A673 (cell line): Measurements from ENCODE around the gene DCAF7.

ENCODE experiments used
- EZH2 ChIP-seq: fragments of 200-600 bp; sonication (generic); IDR thresholded peaks from 2 replicates; pipeline ENCODE4 v1.6.1; 2017; ENCODE audit warnings: borderline replicate concordance, low read depth, mild to moderate bottlenecking, mixed read lengths, antibody characterized with exemption, low read length; ENCODE audit not compliant: poor library complexity, severe bottlenecking
- TF ChIP-seq, protein P1 (sequence below): fragments of 300-800, 200-600 bp; sonication (generic); conservative IDR thresholded peaks from 2 replicates; pipeline ENCODE4 v1.5.1; 2017; ENCODE audit warnings: low read depth, mild to moderate bottlenecking, antibody characterized with exemption, low read length, moderate library complexity, mixed read lengths

DNA sequence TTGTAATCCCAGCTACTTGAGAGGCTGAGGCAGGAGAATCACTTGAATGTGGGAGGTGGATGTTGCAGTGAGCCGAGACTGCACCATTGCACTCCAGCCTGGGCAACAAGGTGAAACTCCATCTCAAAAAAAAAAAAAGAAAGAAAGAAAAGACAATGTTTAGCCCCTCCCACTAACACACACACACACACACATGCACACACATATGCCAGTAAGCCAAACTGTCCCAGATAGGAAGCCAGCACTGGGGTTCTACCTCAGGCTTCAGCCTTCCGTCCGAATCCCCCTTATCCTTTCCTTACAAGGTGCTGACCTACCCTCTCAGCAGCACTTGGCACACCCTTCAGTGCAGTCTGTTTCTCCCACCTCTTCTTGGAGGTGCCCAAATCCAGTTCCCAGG lies 35.8 kb upstream of the DCAF7 start:
- TF ChIP-seq, protein P1, sequence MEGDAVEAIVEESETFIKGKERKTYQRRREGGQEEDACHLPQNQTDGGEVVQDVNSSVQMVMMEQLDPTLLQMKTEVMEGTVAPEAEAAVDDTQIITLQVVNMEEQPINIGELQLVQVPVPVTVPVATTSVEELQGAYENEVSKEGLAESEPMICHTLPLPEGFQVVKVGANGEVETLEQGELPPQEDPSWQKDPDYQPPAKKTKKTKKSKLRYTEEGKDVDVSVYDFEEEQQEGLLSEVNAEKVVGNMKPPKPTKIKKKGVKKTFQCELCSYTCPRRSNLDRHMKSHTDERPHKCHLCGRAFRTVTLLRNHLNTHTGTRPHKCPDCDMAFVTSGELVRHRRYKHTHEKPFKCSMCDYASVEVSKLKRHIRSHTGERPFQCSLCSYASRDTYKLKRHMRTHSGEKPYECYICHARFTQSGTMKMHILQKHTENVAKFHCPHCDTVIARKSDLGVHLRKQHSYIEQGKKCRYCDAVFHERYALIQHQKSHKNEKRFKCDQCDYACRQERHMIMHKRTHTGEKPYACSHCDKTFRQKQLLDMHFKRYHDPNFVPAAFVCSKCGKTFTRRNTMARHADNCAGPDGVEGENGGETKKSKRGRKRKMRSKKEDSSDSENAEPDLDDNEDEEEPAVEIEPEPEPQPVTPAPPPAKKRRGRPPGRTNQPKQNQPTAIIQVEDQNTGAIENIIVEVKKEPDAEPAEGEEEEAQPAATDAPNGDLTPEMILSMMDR, result no peak
- TF ChIP-seq EZH2, result no peak
